ENCODE data around the gene EREG. TPM values are rescaled to one million over a fixed set of nuclear protein-coding genes. Genes with fewer than 3 reads are reported as not detected.
"Not testable (repeated sequence)": the region's sequence is repeated elsewhere in the genome, so short reads cannot be mapped to it uniquely, and the experiment has no call there.

Gene EREG
- total RNA-seq, 1 donor from 2014 or later, result 0.05 TPM

DNA sequence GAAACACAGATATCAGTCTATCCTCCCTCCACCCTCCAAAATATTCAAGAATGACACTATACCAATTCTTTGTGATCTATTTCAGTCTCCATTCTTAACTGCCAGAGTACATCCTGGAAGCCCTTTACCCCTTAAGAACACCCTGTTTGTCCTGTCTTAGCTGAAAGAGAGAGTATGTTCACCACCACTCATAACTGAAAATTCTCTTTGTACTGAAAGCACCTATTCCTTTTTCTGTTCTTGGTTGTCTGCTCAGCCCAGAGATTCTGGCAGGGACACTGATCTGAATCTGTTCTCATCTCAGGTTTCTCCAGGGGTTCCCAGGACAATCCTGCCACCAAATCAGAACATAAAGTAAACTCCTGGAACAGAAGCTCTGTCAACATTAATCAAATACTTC, 25.4 kb upstream of the EREG start:
- no peak for DNase-seq (ENCODE audit: low spot score)
- intact Hi-C loops (cut with DNase I), result no loop called here

DNA sequence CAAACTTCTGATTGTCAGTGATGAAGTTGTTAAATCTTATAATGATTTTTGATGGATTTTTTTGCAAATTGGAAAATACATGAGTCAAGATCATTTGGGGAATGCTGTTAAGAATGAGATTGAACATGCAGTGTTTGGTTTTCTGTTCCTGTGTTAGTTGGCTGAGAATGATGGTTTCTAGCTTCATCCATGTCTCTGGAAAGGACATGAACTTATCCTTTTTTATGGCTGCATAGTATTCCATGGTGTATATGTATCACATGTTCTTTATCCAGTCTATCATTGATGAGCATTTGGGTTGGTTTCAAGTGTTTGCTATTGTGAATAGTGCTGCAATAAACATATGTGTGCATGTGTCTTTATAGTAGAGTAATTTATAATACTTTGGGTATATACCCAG, 24.5 kb upstream of the EREG start:
- DNase-seq (ENCODE audit: low spot score); intact Hi-C loops (cut with DNase I): not testable (repeated sequence)

DNA sequence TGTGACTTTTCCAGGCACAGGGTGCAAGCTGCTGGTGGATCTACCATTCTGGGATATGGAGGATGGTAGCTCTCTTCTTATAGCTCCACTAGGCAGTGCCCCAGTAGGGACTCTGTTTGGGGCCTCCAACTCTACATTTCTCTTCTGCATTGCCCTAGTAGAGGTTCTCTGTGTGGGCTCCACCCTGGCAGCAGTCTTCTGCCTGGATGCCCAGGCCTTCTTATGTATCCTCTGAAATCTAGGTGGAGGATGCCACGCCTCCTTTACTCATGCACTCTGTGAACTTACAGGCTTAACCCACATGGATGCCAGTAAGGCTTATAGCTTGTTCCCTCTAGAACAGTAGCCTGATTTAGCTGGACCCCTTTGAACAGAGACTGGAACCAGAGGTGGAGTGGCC, 20.9 kb upstream of the EREG start:
- DNase-seq (ENCODE audit: low spot score), result no peak
- intact Hi-C loops (cut with DNase I), result no loop called here

DNA sequence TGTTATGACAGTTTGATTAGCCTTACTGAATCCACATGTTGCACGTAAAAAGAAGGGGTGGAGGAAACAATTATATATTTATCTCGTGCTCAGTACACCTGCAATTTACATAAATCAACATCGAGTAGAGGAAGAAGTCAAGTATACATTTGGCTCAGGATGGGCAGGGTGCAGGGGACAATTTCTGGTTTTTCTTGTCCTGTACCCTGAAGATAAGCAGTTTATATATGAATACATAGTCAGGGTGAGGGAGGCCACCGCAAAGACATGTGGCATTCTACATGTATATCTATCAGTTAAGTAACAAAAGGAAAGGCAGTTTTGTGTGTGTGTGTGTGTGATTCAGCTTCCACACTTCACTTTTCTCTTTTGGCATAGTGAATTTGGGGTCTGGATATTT, 11.1 kb upstream of the EREG start:
- no peak for DNase-seq (ENCODE audit: low spot score)
- intact Hi-C loops (cut with DNase I), result no loop called here

DNA sequence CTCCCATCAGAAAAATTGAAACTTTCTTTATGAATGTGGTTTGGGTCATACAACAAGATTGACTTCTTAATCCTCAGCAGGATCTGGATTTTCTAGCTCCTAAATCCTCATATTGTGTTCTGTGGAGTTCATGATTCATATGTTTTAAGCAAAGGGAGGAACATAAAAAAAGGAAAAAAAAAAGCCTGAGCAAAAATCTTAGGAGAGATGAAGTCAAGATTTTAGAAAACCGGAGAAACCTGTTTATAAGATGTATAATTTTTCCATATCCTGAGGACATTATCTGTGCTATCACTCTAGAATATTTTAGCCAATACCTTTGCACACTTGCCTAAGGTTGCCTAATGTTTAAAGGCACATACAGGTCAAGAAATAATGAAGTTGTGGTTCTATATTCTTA, 7.0 kb upstream of the EREG start:
- DNase-seq (ENCODE audit: low spot score), result no peak
- intact Hi-C loops (cut with DNase I), result no loop called here

DNA sequence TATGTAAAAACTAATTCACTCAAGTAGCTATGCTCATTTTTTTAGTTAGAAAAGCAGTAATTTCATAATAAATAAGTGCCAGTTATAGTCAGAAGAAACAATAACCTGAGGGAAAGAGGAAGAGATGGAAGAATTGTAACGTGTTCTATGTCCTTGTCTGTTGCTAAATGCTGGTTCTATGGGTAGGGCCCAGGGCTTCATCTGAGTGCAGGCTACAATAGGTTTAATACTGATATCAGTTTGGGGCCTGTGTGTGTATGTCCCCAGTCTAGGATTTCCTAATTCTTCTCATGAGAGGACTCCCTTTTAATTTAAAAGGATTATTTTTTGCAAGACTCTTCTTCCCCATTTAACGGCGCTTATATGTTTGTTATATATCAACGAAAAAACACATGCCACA, 3.3 kb upstream of the EREG start:
- no peak for DNase-seq (ENCODE audit: low spot score)
- intact Hi-C loops (cut with DNase I), result no loop called here

DNA sequence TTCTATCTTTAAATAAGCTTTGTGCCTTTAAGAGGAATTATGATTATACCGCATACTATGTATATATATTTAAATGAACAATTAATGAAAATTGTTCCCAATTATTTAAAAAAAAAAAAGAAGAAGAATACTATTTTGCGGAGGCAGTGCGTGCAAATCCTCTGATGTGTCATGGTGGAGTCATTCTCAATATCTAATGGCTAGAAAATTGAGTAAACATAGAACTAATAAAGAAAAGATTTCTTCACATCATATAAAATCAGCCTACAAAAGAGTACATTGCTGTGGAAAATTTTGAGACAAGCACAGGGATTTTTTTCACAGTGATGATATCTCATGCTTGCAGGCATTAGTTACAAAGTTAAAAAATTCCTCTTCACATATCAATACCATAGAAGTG, 2.6 kb upstream of the EREG start:
- DNase-seq (ENCODE audit: low spot score), result no peak
- intact Hi-C loops (cut with DNase I), result no loop called here

DNA sequence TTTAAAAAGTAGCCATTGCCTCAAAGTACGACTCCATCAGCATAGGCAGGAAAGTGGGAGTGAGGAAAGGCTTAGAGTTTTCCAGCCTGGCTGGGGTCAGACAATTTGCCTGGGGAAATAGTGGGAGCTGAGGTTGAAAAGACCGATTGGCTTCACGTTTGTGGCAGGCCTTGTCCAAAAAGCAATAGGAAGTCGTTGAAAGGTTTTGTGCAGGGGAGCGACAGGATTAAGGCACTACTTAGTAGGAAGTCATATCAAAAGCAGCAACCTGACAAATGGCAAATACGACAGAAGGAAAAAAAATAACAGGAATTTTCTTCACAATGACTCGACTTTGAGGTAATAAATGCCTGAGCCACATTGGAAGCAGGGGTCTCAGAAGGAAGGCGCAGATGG, 691 bp upstream of the EREG start:
- DNase-seq (ENCODE audit: low spot score), result no peak
- intact Hi-C loops (cut with DNase I), result no loop called here

DNA sequence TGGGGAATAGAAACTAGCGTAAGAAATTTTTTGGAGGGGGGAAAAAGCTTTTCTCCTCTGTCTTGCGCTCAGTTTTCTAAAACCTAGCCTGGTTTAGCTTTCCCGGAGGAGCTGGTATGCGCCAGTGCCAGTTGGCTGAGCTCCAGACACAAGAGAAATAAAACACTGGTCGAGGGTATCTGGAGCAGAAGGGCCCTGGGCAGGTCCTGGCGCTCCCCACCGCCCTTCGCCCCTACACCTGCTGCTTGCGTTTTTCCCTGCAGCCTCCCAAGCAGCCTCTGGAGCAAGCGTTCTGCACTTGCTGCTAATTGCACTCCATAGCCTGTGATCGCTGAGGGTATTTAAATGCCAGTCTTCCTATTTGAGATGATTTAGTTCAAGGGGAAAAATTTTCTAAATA, 816 bp downstream of the EREG start:
- intact Hi-C loops (cut with DNase I), result no loop called here
- no peak for DNase-seq (ENCODE audit: low spot score)

DNA sequence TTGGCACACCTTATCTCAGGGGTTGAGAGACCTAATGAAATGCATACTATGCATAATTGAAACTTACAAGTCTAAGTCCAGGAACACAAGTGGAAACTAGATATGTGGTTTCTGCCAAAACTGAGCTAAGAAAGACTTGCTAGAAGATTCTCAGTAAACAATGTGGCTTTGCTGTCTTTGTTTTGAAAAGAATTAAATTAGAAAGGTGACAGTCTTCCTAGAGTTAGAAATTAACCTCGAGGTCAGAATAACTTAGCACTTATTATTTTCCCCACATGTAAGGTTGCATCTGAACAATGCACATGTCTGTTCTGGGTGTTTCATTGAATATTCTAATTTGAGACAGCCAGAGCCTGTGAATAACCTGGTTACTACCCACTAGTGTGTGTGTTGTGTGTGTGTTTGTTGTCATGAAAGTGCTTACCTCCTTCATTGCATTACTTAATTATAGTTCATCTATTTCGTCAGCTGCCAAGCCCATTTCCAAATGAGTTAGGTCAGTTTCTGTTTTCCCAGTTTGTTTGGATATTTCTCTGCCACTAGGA, 1.5 kb downstream of the EREG start:
- no peak for DNase-seq (ENCODE audit: low spot score)
- intact Hi-C loops (cut with DNase I), result no loop called here

DNA sequence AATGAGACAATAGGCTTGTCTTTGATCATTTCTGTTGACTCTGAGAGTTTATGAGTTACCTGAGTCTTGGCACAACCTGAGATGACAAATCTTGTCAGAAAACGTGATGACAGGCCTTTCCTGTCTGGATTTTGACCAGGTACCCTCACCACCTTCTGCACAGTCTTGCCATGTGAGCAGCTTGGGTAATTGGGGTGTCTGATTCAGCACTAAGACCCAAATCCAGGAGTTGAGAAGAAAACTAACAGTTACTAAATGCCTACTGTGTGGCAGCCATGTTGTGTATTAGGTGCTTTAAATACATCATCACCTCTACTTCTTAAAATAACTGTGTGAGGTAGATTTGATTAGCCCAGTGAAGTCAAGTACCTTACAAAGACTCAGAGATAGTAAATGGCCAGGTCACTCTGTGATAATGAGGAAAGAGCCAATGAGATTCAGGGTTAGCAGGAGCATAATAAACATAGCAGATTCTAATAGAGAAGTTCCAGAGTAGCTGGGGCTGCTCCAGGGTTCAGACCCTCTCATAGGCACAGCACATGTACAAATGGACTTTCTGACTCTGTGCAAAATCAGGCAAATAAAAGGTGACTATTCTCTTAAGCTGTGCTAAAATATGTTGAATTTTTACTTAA, 2.8 kb downstream of the EREG start:
- DNase-seq (ENCODE audit: low spot score), result no peak
- intact Hi-C loops (cut with DNase I), result no loop called here

DNA sequence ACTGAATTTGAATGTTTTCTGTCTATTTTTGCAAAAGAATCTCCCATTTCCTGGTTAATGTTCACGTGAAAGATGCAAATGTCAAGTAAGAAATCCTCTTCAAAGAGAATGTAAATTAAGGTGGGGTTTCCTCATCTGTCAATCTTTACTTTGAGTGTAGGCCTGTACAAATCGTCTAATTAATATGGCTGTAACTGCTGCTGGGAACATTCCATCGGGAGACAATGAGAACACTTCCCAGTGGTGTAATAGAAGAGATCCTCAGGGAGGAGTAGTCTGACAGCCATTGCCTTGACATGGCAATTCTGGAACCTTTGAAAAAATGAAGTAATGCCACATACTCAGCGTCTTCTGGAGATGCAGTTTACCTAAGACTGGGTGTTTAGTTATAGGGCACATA, 3.7 kb downstream of the EREG start:
- intact Hi-C loops (cut with DNase I), result no loop called here

DNA sequence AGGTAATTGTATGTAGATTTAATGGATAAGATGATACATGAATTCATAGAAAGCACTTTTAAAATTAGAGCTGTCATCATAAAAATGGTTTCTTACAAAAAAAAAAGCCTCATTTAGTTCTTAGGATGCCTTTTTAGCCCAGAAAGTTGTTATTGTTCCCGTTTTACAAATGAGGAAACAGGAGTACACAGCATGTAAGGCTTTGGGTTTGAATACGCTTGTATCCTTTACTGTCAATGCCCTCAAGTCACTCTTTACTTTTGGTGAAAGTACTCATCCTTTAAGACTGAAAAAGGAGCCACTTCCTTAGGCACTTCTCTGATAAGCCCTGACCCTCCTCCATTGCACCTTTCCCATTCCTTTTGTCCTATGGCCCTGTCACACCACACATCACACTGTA, 4.9 kb downstream of the EREG start:
- intact Hi-C loops (cut with DNase I), result no loop called here

More for the DNA sequence above, 3.7 kb downstream of the EREG start:
- DNase-seq (ENCODE audit: low spot score), result no peak

DNA sequence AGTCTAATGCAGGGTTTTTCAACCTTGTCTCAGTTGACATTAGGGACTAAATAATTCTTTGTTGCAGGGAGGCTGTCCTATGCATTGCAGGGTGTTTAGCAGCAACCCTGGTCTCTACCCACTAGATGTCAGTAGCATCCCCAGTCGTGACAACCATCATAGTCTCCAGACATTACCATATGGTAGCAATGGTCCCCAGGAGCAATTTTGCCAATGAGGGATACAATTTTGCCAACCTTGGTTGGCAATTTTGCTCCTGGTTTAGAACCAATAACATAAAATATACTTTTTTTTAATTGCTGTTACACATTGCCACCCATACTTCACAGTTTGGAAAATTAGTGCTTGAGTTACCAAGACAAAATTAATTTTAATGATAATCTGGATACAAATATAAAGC, 6.0 kb downstream of the EREG start:
- DNase-seq (ENCODE audit: low spot score), result no peak
- intact Hi-C loops (cut with DNase I), result no loop called here

More for the DNA sequence above, 4.9 kb downstream of the EREG start:
- DNase-seq (ENCODE audit: low spot score), result no peak

DNA sequence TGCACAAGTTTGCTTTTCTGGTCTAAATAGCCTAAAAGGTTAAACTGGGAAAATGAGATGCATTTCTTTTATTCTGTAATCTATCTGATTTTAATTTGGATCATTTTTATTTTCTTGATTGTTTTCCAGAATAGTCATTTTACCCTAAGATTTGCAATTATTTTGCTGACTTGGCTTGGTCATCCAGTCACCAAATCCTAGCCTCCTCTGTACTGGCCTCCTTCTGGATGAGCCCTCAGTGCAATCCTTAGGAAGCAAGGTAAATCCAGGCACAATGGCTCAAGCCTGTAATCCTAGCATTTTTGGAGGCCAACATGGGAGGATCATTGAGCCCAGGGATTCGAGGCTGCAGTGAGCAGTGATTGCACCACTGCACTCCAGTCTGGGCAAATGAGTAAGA, 9.2 kb downstream of the EREG start:
- intact Hi-C loops (cut with DNase I), result no loop called here
- DNase-seq (ENCODE audit: low spot score), result no peak

DNA sequence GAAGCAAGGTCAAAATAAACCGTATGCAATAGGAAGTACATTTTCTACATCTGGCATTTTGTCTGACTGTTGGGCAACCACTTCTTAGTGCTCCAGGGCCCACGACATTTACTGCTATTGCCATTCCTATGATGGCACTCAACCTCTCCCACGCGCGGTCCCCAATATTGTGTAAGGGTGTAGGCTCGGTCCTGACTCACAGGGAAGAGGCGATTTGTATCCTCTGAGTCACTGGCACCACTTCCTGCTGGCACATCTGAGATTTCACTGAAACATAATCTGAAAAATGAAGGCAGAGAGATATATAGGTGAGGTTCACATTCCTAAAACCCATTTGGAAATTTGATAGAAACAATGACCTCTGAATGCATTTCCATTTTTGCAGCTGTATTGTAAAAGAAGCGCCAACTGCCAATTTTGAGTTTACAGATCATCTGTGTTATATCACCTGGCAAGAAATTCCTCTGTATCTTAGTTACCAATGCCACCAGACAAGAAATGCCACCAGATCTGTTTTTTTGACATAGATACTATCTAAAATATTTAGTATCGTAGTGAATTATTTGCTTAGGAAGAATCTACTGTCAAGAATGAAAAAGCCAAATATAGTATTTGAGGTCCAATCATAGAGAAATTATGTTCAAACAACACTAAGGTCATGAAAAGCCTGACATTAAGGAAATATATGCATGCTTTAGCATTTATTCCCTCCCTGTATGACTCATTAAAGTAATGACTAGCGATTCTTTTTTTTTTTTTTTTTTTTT, 9.8 kb downstream of the EREG start:
- no peak for DNase-seq (ENCODE audit: low spot score)
- intact Hi-C loops (cut with DNase I), result loop anchor here (5.0 kb wide), 1 partner anchor 248 kb away; no protein-coding TSS in a partner anchor

DNA sequence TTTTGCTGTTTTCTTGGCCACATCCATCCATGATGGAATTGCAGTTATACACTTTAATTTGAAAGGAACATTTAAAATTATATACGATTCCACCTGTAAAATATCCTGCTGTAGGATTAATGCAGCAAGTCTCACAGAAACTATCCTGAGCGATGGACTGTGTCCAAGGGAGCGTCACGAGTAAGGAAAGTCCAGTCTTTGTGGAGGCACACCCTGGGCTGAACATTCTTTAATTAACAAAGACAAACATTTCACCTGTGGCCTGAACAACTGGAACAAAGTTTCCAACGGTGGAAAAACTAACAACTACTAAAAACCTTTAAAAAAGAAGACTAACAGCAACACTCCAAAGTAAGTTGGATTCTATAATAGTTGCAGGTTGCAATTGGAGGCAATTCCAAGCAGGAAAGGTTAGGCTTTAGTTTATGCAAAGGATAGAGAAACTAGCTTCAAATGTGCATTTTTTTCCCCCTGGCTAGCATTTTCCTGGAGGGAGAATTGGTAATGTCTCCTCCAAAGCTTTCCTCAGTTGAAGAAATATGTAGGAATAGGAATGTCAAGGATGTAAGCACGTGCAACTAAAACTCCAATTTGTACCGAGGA, 11.0 kb downstream of the EREG start:
- DNase-seq (ENCODE audit: low spot score), result no peak
- intact Hi-C loops (cut with DNase I), result loop anchor here (1.0 to 5.0 kb wide), 4 partner anchors 69 to 299 kb away; partner anchors contain the start of gene AREG

DNA sequence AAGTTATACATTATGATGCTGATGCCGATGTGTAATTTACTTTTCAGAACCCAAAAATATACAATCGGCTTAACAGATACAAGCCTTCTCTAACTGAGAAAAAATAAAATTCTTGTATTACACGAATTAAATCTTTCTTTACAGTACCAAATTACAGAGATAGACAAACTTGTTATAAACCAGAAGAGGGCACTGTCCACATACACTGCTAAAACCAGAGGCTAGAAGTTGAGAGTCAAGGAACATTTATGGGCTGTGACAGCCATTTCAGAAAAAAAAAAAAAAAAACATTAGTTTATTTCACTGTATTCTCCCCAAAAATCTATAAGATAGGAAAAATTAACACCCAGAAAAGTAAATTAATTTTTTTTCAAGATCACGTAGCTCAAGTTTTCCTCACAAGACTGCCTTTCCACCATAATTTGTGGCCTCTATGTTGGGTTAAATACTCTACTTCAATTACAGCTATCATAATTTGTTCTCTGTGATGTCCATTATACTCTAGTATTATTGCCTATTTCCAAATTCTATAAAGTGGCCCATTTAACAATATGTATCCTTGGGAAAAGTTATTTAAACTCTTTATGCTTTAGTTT, 12.0 kb downstream of the EREG start:
- DNase-seq (ENCODE audit: low spot score), result no peak
- intact Hi-C loops (cut with DNase I), result loop anchor here (1.0 to 5.0 kb wide), 4 partner anchors 68 to 298 kb away; partner anchors contain the start of gene AREG

DNA sequence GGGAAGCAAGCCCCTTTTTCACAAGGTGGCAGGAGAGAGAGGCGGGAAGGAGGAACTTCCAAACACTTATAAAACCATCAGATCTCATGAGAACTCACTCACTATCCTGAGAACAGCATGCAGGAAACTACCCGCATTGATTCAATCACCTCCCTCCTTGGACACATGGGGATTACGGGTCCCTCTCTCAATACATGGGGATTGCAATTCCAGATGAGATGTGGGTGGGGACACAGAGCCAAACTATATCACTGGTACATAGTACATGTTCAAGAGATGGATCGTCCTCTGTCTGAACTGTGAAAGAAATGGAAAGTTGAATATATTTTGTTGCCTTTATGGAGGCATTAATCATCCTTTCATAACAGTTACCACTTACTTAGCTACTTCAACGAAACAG, 12.8 kb downstream of the EREG start:
- intact Hi-C loops (cut with DNase I), result loop anchor here (2.0 to 5.0 kb wide), 3 partner anchors 67 to 297 kb away; partner anchors contain the start of gene AREG

DNA sequence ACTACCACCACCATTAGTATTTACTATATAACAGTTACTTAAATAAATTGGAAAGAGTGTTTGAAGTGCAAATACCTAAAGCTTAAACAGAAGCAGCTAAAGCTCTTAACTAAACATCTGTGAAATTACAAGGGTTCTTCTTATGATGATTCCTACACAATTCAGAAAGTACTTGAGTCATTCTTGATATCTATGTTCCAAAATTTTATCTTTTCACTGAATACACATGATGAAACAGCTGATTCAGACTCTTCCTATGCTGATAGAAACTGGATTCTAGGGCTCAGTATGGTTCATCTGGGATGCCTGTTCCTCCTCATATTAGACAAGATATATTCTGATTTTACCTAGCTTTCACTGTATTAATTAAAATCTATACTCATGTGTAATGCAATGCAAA, 13.6 kb downstream of the EREG start:
- DNase-seq (ENCODE audit: low spot score), result no peak
- intact Hi-C loops (cut with DNase I), result loop anchor here (5.0 kb wide), 1 partner anchor 244 kb away; no protein-coding TSS in a partner anchor

More for the DNA sequence above, 12.8 kb downstream of the EREG start:
- DNase-seq (ENCODE audit: low spot score), result no peak

Measured in cardiac septum (tissue), 1 donor.